ENCODE results near the gene ERMARD.

The ERMARD gene

GRCh38 chr6:169751242-169752073, at the start of gene ERMARD, which contains the start of gene DYNLT2:
Gene ERMARD (plus strand): TSS chr6:169751622. CDS start chr6:169751658, 36 bp downstream.
Gene DYNLT2 (minus strand): TSS chr6:169751572. CDS start chr6:169751458, 114 bp downstream.
- peak within 1 kb of the TSS; percentile 96 for H3K4me3 ChIP-seq (ENCODE audit: low read depth, low read length)
- DNase-seq (ENCODE audit: low read depth): peak; percentile 78
- peak; percentile 7; the same call in 1 of the 2 replicates for TF ChIP-seq CTCF (IDR thresholded peaks at IDR 0.05; ENCODE audit: control insufficient read depth, extremely low read depth, insufficient read depth)

- peak; percentile 25; the same call in 1 of the 2 replicates for TF ChIP-seq CTCF (IDR thresholded peaks at IDR 0.05; ENCODE audit: control insufficient read depth, extremely low read depth, insufficient read depth)
- peak; percentile 82 for DNase-seq (ENCODE audit: low read depth)
Measured at GRCh38 chr6:169701954-169702839, 49.2 kb upstream of the ERMARD start, which contains the start of the genes C6orf120 and WDR27. Gene C6orf120 (plus strand): TSS chr6:169702126. CDS start chr6:169702460, 334 bp downstream. Gene WDR27 (minus strand): TSS chr6:169702029. CDS start chr6:169689005, 13,024 bp downstream.

GRCh38 chr6:169702840-169703246, 48.6 kb upstream of the ERMARD start:
- TF ChIP-seq CTCF (IDR thresholded peaks at IDR 0.05; ENCODE audit: control insufficient read depth, extremely low read depth, insufficient read depth): no peak
- no peak for DNase-seq (ENCODE audit: low read depth)
- H3K4me3 ChIP-seq (ENCODE audit: low read depth, low read length): peak overlapping the region; percentile 89

More at GRCh38 chr6:169701954-169702839, 49.2 kb upstream of the ERMARD start, which contains the start of the genes C6orf120 and WDR27:
- H3K4me3 ChIP-seq (ENCODE audit: low read depth, low read length): peak within 1 kb of the TSS; percentile 89

- no peak overlapping the region for H3K4me3 ChIP-seq (ENCODE audit: low read depth, low read length)
- no peak for TF ChIP-seq CTCF (IDR thresholded peaks at IDR 0.05; ENCODE audit: control insufficient read depth, extremely low read depth, insufficient read depth)
- no peak for DNase-seq (ENCODE audit: low read depth)
Measured at GRCh38 chr6:169707772-169708171, 43.6 kb upstream of the ERMARD start.

- no peak for TF ChIP-seq CTCF (IDR thresholded peaks at IDR 0.05; ENCODE audit: control insufficient read depth, extremely low read depth, insufficient read depth)
Measured at GRCh38 chr6:169709293-169709692, 42.1 kb upstream of the ERMARD start.

GRCh38 chr6:169710009-169710408, 41.4 kb upstream of the ERMARD start:
- DNase-seq (ENCODE audit: low read depth): no peak

More at GRCh38 chr6:169709293-169709692, 42.1 kb upstream of the ERMARD start:
- no peak for DNase-seq (ENCODE audit: low read depth)
- no peak overlapping the region for H3K4me3 ChIP-seq (ENCODE audit: low read depth, low read length)

More at GRCh38 chr6:169710009-169710408, 41.4 kb upstream of the ERMARD start:
- TF ChIP-seq CTCF (IDR thresholded peaks at IDR 0.05; ENCODE audit: control insufficient read depth, extremely low read depth, insufficient read depth): no peak
- H3K4me3 ChIP-seq (ENCODE audit: low read depth, low read length): no peak overlapping the region
